DND-41 (cell line): ENCODE data around the gene SPAM1.
"Not testable (repeated sequence)": the region's sequence is repeated elsewhere in the genome, so short reads cannot be mapped to it uniquely, and the experiment has no call there.

Experiments used
- ATAC-seq: fragments of 200-7000 bp; cut with Tn5 transposase; 3 replicates; pipeline ENCODE4 v1.9.1; 2021; ENCODE audit warnings: low read depth; ENCODE audit not compliant: insufficient read depth
- DNase-seq: peaks from one replicate; pipeline ENCODE4 v3.0.0-alpha.2; 2020
- H2AFZ ChIP-seq: 2 replicates; pipeline ENCODE4 v1.6.0; 2012; ENCODE audit warnings: low read depth, low read length
- H3K27ac ChIP-seq: 2 replicates; pipeline ENCODE4 v1.5.1; 2012; ENCODE audit warnings: low read length, inconsistent platforms
- H3K27me3 ChIP-seq: fragments of 200-600 bp; sonication (generic); 2 replicates; pipeline ENCODE4 v1.6.0; 2012; ENCODE audit warnings: low read length, mild to moderate bottlenecking, inconsistent platforms; ENCODE audit not compliant: insufficient read depth, poor library complexity
- H3K36me3 ChIP-seq: 2 replicates; pipeline ENCODE4 v1.5.1; 2012; ENCODE audit warnings: low read length, inconsistent platforms; ENCODE audit not compliant: insufficient read depth
- H3K4me1 ChIP-seq: 2 replicates; pipeline ENCODE4 v1.5.1; 2012; ENCODE audit warnings: mild to moderate bottlenecking, low read length; ENCODE audit not compliant: insufficient read depth
- H3K4me2 ChIP-seq: 2 replicates; pipeline ENCODE4 v1.6.0; 2012; ENCODE audit warnings: mild to moderate bottlenecking, moderate library complexity, low read length, inconsistent platforms; ENCODE audit not compliant: insufficient read depth
- H3K4me3 ChIP-seq, 2 experiments: fragments of 200-600 bp in 1 of 2; shearing (Covaris generic) in 1 of 2; 2 replicates each; pipeline ENCODE4 v1.5.1; 2012 to 2016; ENCODE audit warnings: inconsistent platforms in 2 of 2, low read length in 2 of 2, mild to moderate bottlenecking in 2 of 2, low read depth in 1 of 2, moderate library complexity in 1 of 2
- H3K79me2 ChIP-seq: 2 replicates; pipeline ENCODE4 v1.6.0; 2012; ENCODE audit warnings: low read length, inconsistent platforms; ENCODE audit not compliant: insufficient read depth
- H3K9ac ChIP-seq: 2 replicates; pipeline ENCODE4 v1.6.0; 2012; ENCODE audit warnings: low read depth, mild to moderate bottlenecking, inconsistent platforms, low read length, moderate library complexity
- H3K9me3 ChIP-seq: 2 replicates; pipeline ENCODE4 v1.5.1; 2012; ENCODE audit warnings: low read length, moderate library complexity, mild to moderate bottlenecking, inconsistent platforms; ENCODE audit not compliant: insufficient read depth, severe bottlenecking
- H4K20me1 ChIP-seq: 2 replicates; pipeline ENCODE4 v1.6.0; 2012; ENCODE audit warnings: low read length; ENCODE audit not compliant: insufficient read depth
- CTCF ChIP-seq: IDR thresholded peaks from 2 replicates; pipeline ENCODE4 v1.5.1; 2012; ENCODE audit warnings: borderline replicate concordance, low read length, moderate library complexity, mild to moderate bottlenecking; ENCODE audit not compliant: poor library complexity, severe bottlenecking; ENCODE audit errors: extremely low read depth
- EZH2 ChIP-seq: IDR thresholded peaks from 3 replicates; pipeline ENCODE4 v1.6.1; 2012; ENCODE audit warnings: borderline replicate concordance, low read depth, mild to moderate bottlenecking, moderate library complexity, low read length, inconsistent platforms; ENCODE audit not compliant: severe bottlenecking

SPAM1 gene

GRCh38 chr7:123881300-123881699 lies 43.7 kb upstream of the SPAM1 start:
- H3K36me3 ChIP-seq = no peaks in the 10 kb centered on the region
- H3K9ac ChIP-seq = no peak overlapping the region
- no peaks in the 10 kb centered on the region for H3K27me3 ChIP-seq
- no peaks in the 10 kb centered on the region for H3K4me1 ChIP-seq
- no peaks in the 10 kb centered on the region for H3K79me2 ChIP-seq
- no peak overlapping the region for H3K27ac ChIP-seq
- no peak for ATAC-seq
- H3K9me3 ChIP-seq = no peaks in the 10 kb centered on the region
- no peak overlapping the region for H2AFZ ChIP-seq
- TF ChIP-seq CTCF = no peak
- no peak for TF ChIP-seq EZH2
- no peak overlapping the region for H3K4me2 ChIP-seq
- no peak for DNase-seq
- no peaks in the 10 kb centered on the region for H4K20me1 ChIP-seq
- no peak overlapping the region for H3K4me3 ChIP-seq

GRCh38 chr7:123883154-123883553 lies 41.9 kb upstream of the SPAM1 start:
- H3K79me2 ChIP-seq = no peaks in the 10 kb centered on the region
- no peak overlapping the region for H3K4me2 ChIP-seq
- ATAC-seq (no peak), DNase-seq (no peak)
- H4K20me1 ChIP-seq = no peaks in the 10 kb centered on the region
- no peak for TF ChIP-seq CTCF
- H3K4me1 ChIP-seq = no peaks in the 10 kb centered on the region
- H3K9me3 ChIP-seq = no peaks in the 10 kb centered on the region
- H3K9ac ChIP-seq = no peak overlapping the region
- H3K36me3 ChIP-seq = no peaks in the 10 kb centered on the region
- H3K27ac ChIP-seq = no peak overlapping the region
- no peaks in the 10 kb centered on the region for H3K27me3 ChIP-seq
- H3K4me3 ChIP-seq = no peak overlapping the region
- H2AFZ ChIP-seq = no peak overlapping the region

DNA sequence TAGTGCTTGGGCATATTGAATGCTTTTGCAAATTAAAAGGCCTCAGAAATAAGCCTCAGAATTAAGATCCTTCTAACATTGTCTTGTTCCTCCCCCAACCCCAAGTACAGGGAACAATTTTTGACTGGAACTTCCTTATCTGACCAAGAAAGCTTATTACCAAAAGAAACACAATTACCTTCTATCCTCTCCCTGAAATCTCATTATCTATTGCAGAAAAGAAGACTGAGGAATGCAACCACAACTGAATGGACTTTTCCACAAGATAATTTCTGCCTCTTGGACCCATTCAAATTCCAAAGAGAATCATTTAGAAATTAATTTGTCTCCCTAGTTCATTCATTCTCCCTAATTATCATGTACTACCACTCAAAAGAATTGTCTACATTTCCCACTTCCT lies 36.8 kb upstream of the SPAM1 start:
- Histone ChIP-seq H2AFZ (no peak overlapping the region), H3K36me3 (no peaks in the 10 kb centered on the region), H3K27me3 (no peaks in the 10 kb centered on the region), H3K4me2 (no peak overlapping the region), H3K4me3 (no peak overlapping the region), H4K20me1 (no peaks in the 10 kb centered on the region), H3K79me2 (no peaks in the 10 kb centered on the region), H3K9ac (no peak overlapping the region), H3K9me3 (peaks cover 4% of the 10 kb centered on the region), H3K4me1 (no peaks in the 10 kb centered on the region), H3K27ac (no peak overlapping the region)
- ATAC-seq = no peak
- DNase-seq = no peak
- no peak for TF ChIP-seq EZH2
- TF ChIP-seq CTCF = no peak

DNA sequence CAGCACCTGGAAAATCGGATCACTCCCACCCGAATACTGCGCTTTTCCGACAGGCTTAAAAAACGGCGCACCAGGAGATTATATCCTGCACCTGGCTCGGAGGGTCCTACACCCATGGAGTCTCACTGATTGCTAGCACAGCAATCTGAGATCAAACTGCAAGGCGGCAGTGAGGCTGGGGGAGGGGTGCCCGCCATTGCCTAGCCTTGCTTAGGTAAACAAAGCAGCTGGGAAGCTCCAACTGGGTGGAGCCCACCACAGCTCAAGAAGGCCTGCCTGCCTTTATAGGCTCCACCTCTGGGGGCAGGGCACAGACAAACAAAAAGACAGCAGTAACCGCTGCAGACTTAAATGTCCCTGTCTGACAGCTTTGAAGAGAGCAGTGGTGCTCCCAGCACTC lies 30.3 kb upstream of the SPAM1 start:
- ATAC-seq, H4K20me1 ChIP-seq, H3K27ac ChIP-seq, H3K27me3 ChIP-seq, H3K36me3 ChIP-seq, H3K4me2 ChIP-seq, H2AFZ ChIP-seq, H3K9ac ChIP-seq, H3K79me2 ChIP-seq, DNase-seq, H3K4me1 ChIP-seq, H3K9me3 ChIP-seq, H3K4me3 ChIP-seq: not testable (repeated sequence)
